Adrenal gland (tissue), 5 donors: ENCODE data around the gene FOXO4.

Source experiments
- CTCF ChIP-seq, 6 experiments: fragments of 450-650 bp in 4 of 6; fragments of 200-600 bp in 2 of 6; sonication (generic) in 1 of 6; IDR thresholded peaks; 1 replicate in 5 of 6; 2 replicates in 1 of 6; pipeline versions ENCODE4 v1.5.1 to v1.8.0; 2016 to 2021; ENCODE audit warnings: antibody characterized with exemption in 6 of 6, mild to moderate bottlenecking in 2 of 6, moderate library complexity in 1 of 6
- POLR2A ChIP-seq, 2 donors: fragments of 450-650 bp; IDR thresholded peaks; one replicate each; pipeline ENCODE4 v1.6.1; 2017; ENCODE audit warnings: antibody characterized with exemption in 2 of 2, mild to moderate bottlenecking in 2 of 2, moderate library complexity in 1 of 2
- donor health status: DM: no; HTN: no; CAD: no.

DNA sequence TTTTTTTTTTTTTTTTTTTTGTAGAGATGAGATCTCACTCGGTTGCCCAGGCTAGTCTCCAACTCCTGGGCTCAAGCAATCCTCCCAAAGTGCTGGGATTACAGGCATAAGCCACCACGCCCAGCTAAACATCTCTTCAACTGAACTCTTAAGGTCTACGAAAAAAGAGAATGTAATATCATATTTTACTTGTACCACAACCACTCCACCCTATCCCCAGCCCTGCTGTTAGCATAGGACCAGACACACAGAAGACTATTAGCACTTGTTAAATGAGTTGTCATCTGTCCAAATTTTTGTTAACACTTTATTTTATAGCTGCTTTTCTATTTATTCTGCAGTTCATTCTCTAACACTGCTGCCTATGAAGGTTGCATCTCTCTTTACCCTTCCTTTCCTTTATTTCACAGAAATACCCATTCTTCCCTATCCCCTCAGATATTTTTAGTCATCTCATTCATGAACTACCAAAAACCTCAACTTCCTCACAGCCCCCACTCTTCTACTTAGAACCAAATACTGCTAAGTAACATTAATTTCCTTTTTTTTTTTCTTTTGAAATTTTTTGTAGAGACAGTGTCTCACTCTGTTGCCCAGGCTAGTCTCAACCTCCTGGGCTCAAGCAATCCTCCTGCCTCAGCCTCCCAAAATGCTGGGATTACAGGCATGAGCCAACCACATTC lies 37.7 kb upstream of the FOXO4 start:
- TF ChIP-seq POLR2A (IDR thresholded peaks at IDR 0.05): no peak
- no peak for TF ChIP-seq CTCF (IDR thresholded peaks at IDR 0.05)
